SK-N-SH (cell line): ENCODE data around the gene C1QTNF2. TPM values are rescaled to one million over a fixed set of nuclear protein-coding genes. Genes with fewer than 3 reads are reported as not detected.

Source experiments
- CTCF ChIA-PET: fragments of 300-600, 350-600 bp; formaldehyde crosslinking; extraction: SDS; loops from one replicate; lab custom pipeline; 2021; lab: Yijun Ruan, JAX
- POLR2A ChIA-PET: fragments of 350-600 bp; sonication (Branson Sonifier 250); formaldehyde crosslinking; extraction: SDS; loops from one replicate; lab custom pipeline; 2020; ENCODE audit warnings: antibody characterized with exemption, inconsistent platforms; lab: Yijun Ruan, JAX
- DNase-seq: peaks from one replicate; pipeline ENCODE4 v3.0.0; 2012
- H2AFZ ChIP-seq: fragments of 200-600 bp; sonication (generic); 2 replicates; pipeline ENCODE4 v1.8.1; 2016; ENCODE audit warnings: antibody characterized with exemption, mild to moderate bottlenecking, low read depth
- H3F3A ChIP-seq: fragments of 200-600 bp; sonication (generic); replicated peaks from 2 replicates; pipeline ENCODE3; 2016; ENCODE audit warnings: antibody characterized with exemption, mild to moderate bottlenecking; ENCODE audit not compliant: insufficient read depth
- H3K27ac ChIP-seq, 2 experiments: fragments of 200-500 bp in 1 of 2; fragments of 200-600 bp in 1 of 2; sonication (Bioruptor generic) in 1 of 2; sonication (generic), shearing (Covaris generic) in 1 of 2; 2 replicates each; pipeline versions ENCODE4 v1.5.1 to v1.6.1; 2014 to 2016; ENCODE audit warnings: low read depth in 2 of 2, inconsistent platforms in 1 of 2, low read length in 1 of 2, mild to moderate bottlenecking in 1 of 2, mixed read lengths in 1 of 2
- H3K27me3 ChIP-seq: fragments of 200-600 bp; sonication (generic), shearing (Covaris generic); 2 replicates; pipeline ENCODE4 v1.6.1; 2016; ENCODE audit warnings: mixed run types; ENCODE audit not compliant: insufficient read depth
- H3K36me3 ChIP-seq, 2 experiments: fragments of 200-500 bp in 1 of 2; fragments of 200-600 bp in 1 of 2; sonication (Bioruptor generic) in 1 of 2; sonication (generic) in 1 of 2; replicated peaks in 1 of 2; 2 replicates each; pipeline versions ENCODE3 to v1.5.1; 2014 to 2016; ENCODE audit warnings: low read length in 1 of 2, mild to moderate bottlenecking in 1 of 2; ENCODE audit not compliant: insufficient read depth in 2 of 2, control insufficient read depth in 1 of 2
- H3K4me1 ChIP-seq, 2 experiments: fragments of 200-500 bp in 1 of 2; fragments of 200-600 bp in 1 of 2; sonication (Bioruptor generic) in 1 of 2; sonication (generic), shearing (Covaris generic) in 1 of 2; 2 replicates each; pipeline versions ENCODE4 v1.5.1 to v1.6.1; 2014 to 2016; ENCODE audit warnings: low read depth in 1 of 2, low read length in 1 of 2, mixed run types in 1 of 2; ENCODE audit not compliant: insufficient read depth in 2 of 2, control insufficient read depth in 1 of 2
- H3K4me2 ChIP-seq: fragments of 200-600 bp; sonication (generic), shearing (Covaris generic); 2 replicates; pipeline ENCODE4 v1.6.1; 2017; ENCODE audit warnings: mixed run types
- H3K4me3 ChIP-seq, 2 experiments: fragments of 200-500 bp in 1 of 2; fragments of 200-600 bp in 1 of 2; sonication (Bioruptor generic) in 1 of 2; sonication (generic), shearing (Covaris generic) in 1 of 2; 2 replicates each; pipeline versions ENCODE4 v1.5.1 to v1.8.1; 2014 to 2016; ENCODE audit warnings: low read depth in 2 of 2, inconsistent platforms in 1 of 2, low read length in 1 of 2, mild to moderate bottlenecking in 1 of 2, mixed read lengths in 1 of 2, moderate library complexity in 1 of 2
- H3K79me2 ChIP-seq: fragments of 200-600 bp; sonication (generic); 2 replicates; pipeline ENCODE4 v1.8.1; 2017; ENCODE audit warnings: mild to moderate bottlenecking; ENCODE audit not compliant: insufficient read depth
- H3K9ac ChIP-seq: fragments of 200-600 bp; sonication (generic); 2 replicates; pipeline ENCODE4 v1.6.1; 2017; ENCODE audit warnings: mixed run types
- H3K9me2 ChIP-seq: fragments of 200-600 bp; sonication (generic); 2 replicates; pipeline ENCODE4 v1.6.1; 2017; ENCODE audit warnings: mixed run types
- H3K9me3 ChIP-seq: fragments of 200-600 bp; sonication (generic); 2 replicates; pipeline ENCODE4 v1.6.1; 2017; ENCODE audit warnings: mixed run types, mild to moderate bottlenecking, moderate library complexity
- H4K20me1 ChIP-seq: fragments of 200-600 bp; sonication (generic); 2 replicates; pipeline ENCODE4 v1.6.1; 2017; ENCODE audit warnings: mild to moderate bottlenecking, mixed run types; ENCODE audit not compliant: insufficient read depth
- ELF1 ChIP-seq: IDR thresholded peaks from 2 replicates; pipeline ENCODE4 v1.4.0; 2012
- EP300 ChIP-seq, 2 experiments: IDR thresholded peaks; 2 replicates each; pipeline versions ENCODE4 v1.4.0 to v1.6.1; 2012; ENCODE audit warnings: borderline replicate concordance in 1 of 2, low read depth in 1 of 2, low read length in 1 of 2
- EZH2phosphoT487 ChIP-seq: fragments of 200-600 bp; sonication (generic); IDR thresholded peaks from 2 replicates; pipeline ENCODE4 v1.6.1; 2017; ENCODE audit warnings: low read depth, mixed run types, mild to moderate bottlenecking, antibody characterized with exemption, moderate library complexity, borderline replicate concordance
- NFIC ChIP-seq: IDR thresholded peaks from 2 replicates; pipeline ENCODE4 v1.4.0; 2012; ENCODE audit warnings: borderline replicate concordance
- RAD21 ChIP-seq: IDR thresholded peaks from 2 replicates; pipeline ENCODE4 v1.6.1; 2012; ENCODE audit warnings: mild to moderate bottlenecking, low read length
- REST ChIP-seq: IDR thresholded peaks from 2 replicates; pipeline ENCODE4 v1.6.1; 2012; ENCODE audit warnings: mild to moderate bottlenecking, low read depth, low read length, moderate library complexity
- RFX5 ChIP-seq: IDR thresholded peaks from 2 replicates; pipeline ENCODE4 v1.6.1; 2012; ENCODE audit warnings: mild to moderate bottlenecking, improper control_type of control experiment, low read length
- TEAD4 ChIP-seq: IDR thresholded peaks from 2 replicates; pipeline ENCODE4 v1.4.0; 2012; ENCODE audit warnings: mild to moderate bottlenecking, borderline replicate concordance; ENCODE audit not compliant: insufficient read depth
- USF1 ChIP-seq: IDR thresholded peaks from 2 replicates; pipeline ENCODE4 v1.4.0; 2012; ENCODE audit warnings: low read depth, borderline replicate concordance
- WGBS: methylation state at CpG from one replicate; pipeline ENCODE4 v1.1.6; 2017; ENCODE audit warnings: low lambda C conversion rate; 5-methylcytosine and 5-hydroxymethylcytosine counted together
- polyA plus RNA-seq, 3 experiments: library from polyadenylated mRNA; depleted of rRNA; stranded (reverse); fragments of >200 nt; gene quantifications; 2 replicates each; pipeline ENCODE4 v1.2.3, GENCODE V29; 2012

Gene C1QTNF2
- polyA plus RNA-seq, 1 of the 3 experiments (the other 2 are of a cell fraction) = 0.67 TPM

- DNase-seq = no peak
- no peaks in the 10 kb centered on the region for H4K20me1 ChIP-seq
- H2AFZ ChIP-seq = no peak overlapping the region
- H3K4me2 ChIP-seq = no peak overlapping the region
- H3K4me1 ChIP-seq = peaks cover 0 to 10% of the 10 kb centered on the region in 2 experiments; a peak in 1 of 4 replicates
- H3K79me2 ChIP-seq = no peaks in the 10 kb centered on the region
- H3K9me3 ChIP-seq = no peaks in the 10 kb centered on the region
- CTCF ChIA-PET = interaction anchor here (0.7 to 2.9 kb wide), 5 partner anchors 10 to 244 kb away, joined by 3 to 16 read pairs (median 8); no protein-coding TSS in a partner anchor
- no peaks in the 10 kb centered on the region; the same call in 1 of the 2 replicates for H3K27me3 ChIP-seq
- H3K4me3 ChIP-seq = no peak overlapping the region
- no peaks in the 10 kb centered on the region for H3F3A ChIP-seq
- TF ChIP-seq EZH2phosphoT487 = no peak
- no peak for TF ChIP-seq EP300 (IDR thresholded peaks at IDR 0.05; ENCODE audit: borderline replicate concordance in 1 of 2, low read depth in 1 of 2, low read length in 1 of 2)
- TF ChIP-seq REST = no peak
- TF ChIP-seq NFIC = no peak
- TF ChIP-seq RAD21 = no peak
- no peak for TF ChIP-seq USF1
- no peaks in the 10 kb centered on the region for H3K36me3 ChIP-seq
- POLR2A ChIA-PET = no interaction called here
- H3K9me2 ChIP-seq = no peaks in the 10 kb centered on the region
- H3K27ac ChIP-seq = no peak overlapping the region
- H3K9ac ChIP-seq = no peak overlapping the region
Observed at GRCh38 chr5:160371294-160371693, 868 bp upstream of the C1QTNF2 start.

- ChIA-PET POLR2A (interaction anchor here (0.8 kb wide), 1 partner anchor 10 kb away, joined by 4 read pairs; no protein-coding TSS in a partner anchor), CTCF (interaction anchor here (0.7 to 2.9 kb wide), 9 partner anchors 8 to 349 kb away, joined by 3 to 16 read pairs (median 3); no protein-coding TSS in a partner anchor)
- H3F3A ChIP-seq = no peaks in the 10 kb centered on the region
Observed at GRCh38 chr5:160370713-160371034, 248 bp upstream of the C1QTNF2 start.

More at GRCh38 chr5:160370713-160371034, 248 bp upstream of the C1QTNF2 start:
- Histone ChIP-seq H3K27ac (no peak overlapping the region), H3K79me2 (no peaks in the 10 kb centered on the region), H3K9me2 (no peaks in the 10 kb centered on the region), H4K20me1 (no peaks in the 10 kb centered on the region), H3K4me3 (peak overlapping the region; percentile 59 to 63), H3K36me3 (no peaks in the 10 kb centered on the region), H3K27me3 (no peaks in the 10 kb centered on the region; the same call in 1 of the 2 replicates), H3K4me2 (peak overlapping the region; percentile 69), H2AFZ (peak overlapping the region; percentile 67; the same call in 1 of the 2 replicates), H3K9ac (no peak overlapping the region; the same call in 1 of the 2 replicates), H3K4me1 (peaks cover 0 to 10% of the 10 kb centered on the region in 2 experiments; a peak in 1 of 4 replicates), H3K9me3 (no peaks in the 10 kb centered on the region)
- WGBS = 64% methylated on average over 12 of the region's 12 CpGs
- TF ChIP-seq RFX5 (no peak), REST (no peak), TEAD4 (no peak), ELF1 (no peak), USF1 (no peak)
- no peak for DNase-seq
